ENCODE results near the gene NSUN6. TPM values are rescaled to one million over a fixed set of nuclear protein-coding genes. Genes with fewer than 3 reads are reported as not detected.

The NSUN6 gene
- total RNA-seq = 10 to 100 TPM in 3 of 4 donors, 1 to 10 TPM in 1; 7.5 to 14.1 (median 11.7) TPM

DNA sequence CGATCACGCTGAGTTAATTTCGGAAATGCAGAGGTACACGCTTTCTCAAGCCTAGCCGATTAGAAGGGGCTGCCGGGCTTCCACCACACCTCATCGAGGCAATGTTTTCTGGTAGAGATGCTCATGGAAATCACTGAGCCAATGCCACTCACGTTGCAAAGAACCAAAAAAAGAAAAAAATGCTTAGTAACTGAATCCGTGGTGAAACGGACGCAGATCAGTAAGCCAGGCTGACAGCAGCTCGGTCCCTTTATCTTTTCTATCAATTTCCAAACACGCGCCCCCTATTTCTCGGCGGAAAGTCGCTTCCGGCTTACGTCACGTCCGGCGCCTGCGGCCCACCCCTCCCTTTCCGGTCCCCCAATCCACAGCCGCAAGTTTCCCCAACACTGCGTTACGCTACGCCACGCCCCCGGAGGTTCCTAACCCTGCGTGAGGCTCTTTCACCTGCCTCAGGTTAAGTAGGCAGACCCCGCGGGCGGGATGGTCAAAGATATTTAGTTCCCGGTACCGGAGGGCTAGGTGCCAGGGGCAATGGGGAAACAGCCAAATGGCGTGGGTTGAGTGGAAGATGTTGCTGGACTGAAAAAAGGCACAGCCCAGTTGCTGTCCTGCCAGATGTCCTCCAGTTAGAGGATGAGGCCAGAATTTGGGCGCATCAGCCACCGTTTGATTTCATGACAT is at the start of gene NSUN6:
TSS of gene NSUN6 (minus strand) at position 264 of the 684 bp plus-strand sequence. CDS start 384 bp downstream, outside the sequence.
- no peak for TF ChIP-seq CTCF (IDR thresholded peaks at IDR 0.05; ENCODE audit: low read depth)

DNA sequence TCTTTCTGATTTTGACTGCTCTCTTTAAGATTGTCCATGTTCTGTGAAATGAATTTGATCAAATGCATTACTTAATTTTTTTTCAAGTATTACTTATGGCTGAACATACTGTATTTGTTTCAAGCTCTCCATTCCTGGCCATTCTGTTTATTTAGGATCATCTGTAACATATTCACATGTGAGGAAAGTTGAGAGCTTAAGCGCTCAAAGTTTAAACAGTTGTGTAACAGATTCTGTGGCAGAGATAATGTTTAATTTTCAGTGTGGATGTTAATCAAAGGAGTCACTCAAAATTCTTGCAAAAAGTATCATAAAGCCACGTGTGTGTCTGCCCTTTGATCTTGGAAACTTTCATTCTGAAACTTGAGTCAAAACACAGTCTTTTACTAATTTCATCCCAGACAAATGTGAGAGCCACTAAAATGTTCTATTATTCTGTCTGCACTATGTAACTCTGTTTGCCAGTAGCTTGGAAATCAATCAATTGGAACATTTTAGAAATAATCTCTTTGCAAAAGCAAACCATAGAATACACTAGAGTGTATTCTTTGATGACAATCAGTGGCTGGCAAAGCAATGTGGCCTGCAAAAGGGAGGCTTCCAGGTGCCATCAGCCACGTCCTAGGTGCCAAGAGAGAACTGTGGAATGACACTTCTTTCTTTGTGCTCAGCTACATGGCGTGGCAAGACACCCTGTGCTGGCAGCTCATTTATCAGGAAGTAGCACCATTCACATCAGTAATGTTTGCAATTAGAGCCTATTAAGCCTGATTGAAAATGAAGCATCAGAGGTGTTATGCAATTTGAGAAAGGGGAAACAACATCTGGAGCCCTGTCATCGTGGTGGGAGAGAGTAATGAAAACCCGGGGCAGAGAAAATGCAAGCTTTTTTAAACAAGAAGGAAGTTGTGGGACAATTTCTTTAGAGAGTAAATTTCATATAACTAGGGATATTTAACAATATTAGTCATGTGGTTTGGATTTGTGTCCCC is 48.8 kb upstream of the NSUN6 start:
- no peak for TF ChIP-seq CTCF (IDR thresholded peaks at IDR 0.05; ENCODE audit: low read depth)

DNA sequence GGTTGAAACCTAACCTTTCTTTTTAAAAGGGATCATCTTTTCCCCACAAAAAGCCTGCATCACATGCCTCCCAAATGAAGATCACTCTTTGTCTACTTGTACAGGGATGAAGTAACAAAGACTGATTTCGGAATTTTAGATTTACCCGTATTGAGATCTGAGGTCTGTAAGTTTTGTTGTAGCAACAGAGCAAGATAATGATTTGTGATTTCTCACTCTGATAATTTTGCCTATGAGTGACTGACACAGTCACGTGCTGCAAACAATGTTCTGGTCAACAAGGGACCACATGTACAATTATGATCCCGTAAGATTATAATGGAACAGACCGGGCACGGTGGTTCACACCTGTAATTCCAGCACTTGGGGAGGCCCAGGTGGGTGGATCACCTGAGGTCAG is 39.2 kb upstream of the NSUN6 start:
- no peak for TF ChIP-seq CTCF (IDR thresholded peaks at IDR 0.05; ENCODE audit: low read depth)

GRCh38 chr10:18689498-18689897 is 38.1 kb upstream of the NSUN6 start:
- no peak for TF ChIP-seq CTCF (IDR thresholded peaks at IDR 0.05; ENCODE audit: low read depth)

DNA sequence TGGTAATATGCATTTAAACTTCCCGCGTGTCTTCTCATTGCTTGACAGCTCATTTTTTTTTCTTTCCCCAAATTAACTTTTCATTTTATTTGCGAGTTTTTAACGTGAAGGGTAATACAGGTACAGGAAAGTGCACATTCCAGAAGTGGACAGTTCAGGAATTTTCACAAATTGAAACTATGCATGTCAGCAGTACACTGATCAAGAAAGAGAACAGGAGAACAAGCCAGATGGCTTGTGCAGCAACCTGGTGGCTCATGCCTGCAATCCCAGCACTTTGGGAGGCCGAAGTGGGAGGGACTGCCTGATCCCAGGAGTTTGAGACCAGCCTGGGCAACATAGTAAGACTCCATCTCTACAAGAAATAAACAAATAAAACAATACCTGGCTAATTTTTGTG is 36.3 kb upstream of the NSUN6 start:
- no peak for TF ChIP-seq CTCF (IDR thresholded peaks at IDR 0.05; ENCODE audit: low read depth)

DNA sequence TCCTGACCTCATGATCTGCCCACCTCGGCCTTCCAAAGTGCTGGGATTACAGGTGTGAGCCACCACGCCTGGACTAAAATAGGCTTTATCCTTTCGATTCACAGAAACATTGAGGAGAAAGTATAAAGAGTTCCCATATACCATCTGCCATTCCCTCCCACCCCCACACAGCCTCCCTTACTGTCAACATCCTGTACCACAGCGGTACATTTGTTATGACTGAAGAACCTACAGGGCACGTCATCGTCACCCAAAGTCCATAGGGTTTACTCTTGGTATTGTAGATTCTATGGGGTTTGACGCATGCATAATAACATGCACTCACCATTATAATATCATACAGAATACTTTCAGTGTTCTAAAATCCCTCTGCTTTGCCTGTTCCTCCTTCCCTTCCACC is 35.8 kb upstream of the NSUN6 start:
- TF ChIP-seq CTCF (IDR thresholded peaks at IDR 0.05; ENCODE audit: low read depth) = no peak

- no peak for TF ChIP-seq CTCF (IDR thresholded peaks at IDR 0.05; ENCODE audit: low read depth)
Observed at GRCh38 chr10:18685555-18685954, 34.2 kb upstream of the NSUN6 start.

Measured in subcutaneous adipose tissue (tissue), 4 donors.